CD4-positive, CD25-positive, alpha-beta regulatory T cell (primary cell): ENCODE data around the gene ABHD12. TPM values are rescaled to one million over a fixed set of nuclear protein-coding genes. Genes with fewer than 3 reads are reported as not detected.
"Not testable (repeated sequence)": the region's sequence is repeated elsewhere in the genome, so short reads cannot be mapped to it uniquely, and the experiment has no call there.

Experiments
- ATAC-seq, 2 donors: fragments of 150-1000 bp; cut with Tn5 transposase; one replicate each; pipeline ENCODE4 v1.10.0; 2021; ENCODE audit warnings: low read depth in 2 of 2, moderate number of reproducible peaks in 2 of 2, moderate library complexity in 1 of 2
- DNase-seq, 3 donors: peaks; one replicate each; pipeline versions ENCODE4 v3.0.0 to v3.0.0-alpha.2; 2012 to 2022; ENCODE audit warnings: mixed read lengths in 1 of 3
- H3K27ac ChIP-seq: one replicate; pipeline ENCODE4 v1.7.0; 2013; ENCODE audit warnings: mild to moderate bottlenecking, low read length; ENCODE audit not compliant: insufficient read depth, poor library complexity, severe bottlenecking
- H3K27me3 ChIP-seq: one replicate; pipeline ENCODE4 v1.7.0; 2013; ENCODE audit warnings: low read length; ENCODE audit not compliant: control insufficient read depth, insufficient read depth
- H3K36me3 ChIP-seq: one replicate; pipeline ENCODE4 v1.7.0; 2013; ENCODE audit warnings: mild to moderate bottlenecking, low read length, moderate library complexity; ENCODE audit not compliant: control insufficient read depth, insufficient read depth
- H3K4me1 ChIP-seq: 2 replicates; pipeline ENCODE4 v1.7.0; 2013; ENCODE audit warnings: mild to moderate bottlenecking, low read length; ENCODE audit not compliant: insufficient read depth, control insufficient read depth, poor library complexity, severe bottlenecking
- H3K4me3 ChIP-seq: one replicate; pipeline ENCODE4 v1.7.0; 2013; ENCODE audit warnings: low read depth, mild to moderate bottlenecking, low read length, moderate library complexity
- H3K9me3 ChIP-seq, 2 experiments: 1 replicate in 1 of 2; 2 replicates in 1 of 2; pipeline ENCODE4 v1.7.0; 2013; ENCODE audit warnings: low read length in 2 of 2, mild to moderate bottlenecking in 1 of 2, moderate library complexity in 1 of 2; ENCODE audit not compliant: control insufficient read depth in 2 of 2
- H3K27ac Mint-ChIP-seq, 3 donors: one replicate each; pipeline ENCODE4 v1.8.0; 2020 to 2022; ENCODE audit warnings: mild to moderate bottlenecking in 3 of 3, mixed read lengths in 3 of 3, moderate library complexity in 2 of 3
- H3K27me3 Mint-ChIP-seq: one replicate; pipeline ENCODE4 v1.8.0; 2022; ENCODE audit warnings: mild to moderate bottlenecking, mixed read lengths
- H3K36me3 Mint-ChIP-seq: one replicate; pipeline ENCODE4 v1.8.0; 2020; ENCODE audit warnings: mixed read lengths
- H3K4me1 Mint-ChIP-seq, 4 donors: one replicate each; pipeline ENCODE4 v1.8.0; 2020 to 2022; ENCODE audit warnings: mixed read lengths in 4 of 4, mild to moderate bottlenecking in 1 of 4
- H3K4me3 Mint-ChIP-seq, 4 donors: one replicate each; pipeline ENCODE4 v1.8.0; 2020 to 2022; ENCODE audit warnings: mild to moderate bottlenecking in 4 of 4, mixed read lengths in 4 of 4, moderate library complexity in 3 of 4
- H3K9me3 Mint-ChIP-seq, 7 donors: one replicate each; pipeline ENCODE4 v1.8.0; 2020 to 2022; ENCODE audit warnings: mixed read lengths in 7 of 7, mild to moderate bottlenecking in 3 of 7, moderate library complexity in 2 of 7
- polyA plus RNA-seq, 4 donors: library from polyadenylated mRNA; unstranded; fragments of 300-500 nt; fragmentation: Illumina TruSeq; gene quantifications; one replicate each; pipeline ENCODE4 v1.2.3, GENCODE V29; 2021
- total RNA-seq: library from RNA; stranded (reverse); gene quantifications from one replicate; pipeline ENCODE4 v1.2.3, GENCODE V29; 2022

The ABHD12 gene
- total and polyA plus RNA-seq, 5 donors from 2014 or later: 26.8 to 44.1 (median 27.9) TPM

- not testable (repeated sequence) for DNase-seq, H3K4me3 Mint-ChIP-seq, H3K27ac Mint-ChIP-seq, H3K9me3 ChIP-seq, H3K27me3 Mint-ChIP-seq, H3K27ac ChIP-seq, ATAC-seq, H3K27me3 ChIP-seq, H3K36me3 ChIP-seq, H3K9me3 Mint-ChIP-seq, H3K4me3 ChIP-seq
- peaks cover 16% of the 10 kb centered on the region for H3K4me1 ChIP-seq
- Mint-ChIP-seq H3K36me3 (peaks cover 19% of the 10 kb centered on the region), H3K4me1 (peaks cover 8 to 24% (median 18%) of the 10 kb centered on the region in 4 donors)
These were observed 77.9 kb downstream of the ABHD12 start for GRCh38 chr20:25312716-25313115.

DNA sequence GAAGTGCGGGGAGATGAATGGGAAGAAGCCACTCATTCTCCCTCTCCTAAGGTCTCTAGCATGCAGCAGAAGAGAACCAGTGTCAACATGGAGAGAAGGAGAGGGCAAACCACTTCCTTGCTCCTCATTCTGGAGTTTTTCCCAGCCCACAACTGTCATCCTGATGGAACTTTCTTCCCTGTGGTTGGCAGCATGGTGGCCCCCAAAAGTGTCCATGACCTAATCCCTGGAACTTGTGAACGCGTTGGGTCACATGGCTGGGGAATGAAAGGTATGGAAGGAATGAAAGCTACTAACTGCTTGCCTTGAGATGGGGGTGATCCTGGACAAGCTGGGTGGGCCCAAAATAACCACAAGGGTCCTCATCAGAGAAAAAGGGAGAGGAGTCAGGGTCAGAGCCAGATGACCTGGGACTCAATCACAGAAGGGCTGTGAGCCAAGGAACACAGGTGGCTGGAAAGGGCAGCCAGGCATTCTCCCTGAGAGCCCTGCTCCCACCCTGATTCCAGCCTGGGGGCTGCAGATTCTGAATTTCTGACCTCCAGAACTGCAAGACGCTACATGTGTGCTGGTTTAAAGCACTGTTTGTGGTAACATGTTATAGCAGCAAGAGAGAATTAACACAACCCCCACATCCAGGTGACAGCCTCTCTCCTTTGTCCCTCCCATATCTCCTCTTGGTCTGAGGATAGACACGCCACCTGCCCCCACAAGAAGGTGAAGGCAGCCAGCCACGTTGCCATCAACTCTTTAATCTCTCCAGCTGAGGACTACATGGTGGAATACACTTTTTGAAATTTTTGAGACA, 79.5 kb downstream of the ABHD12 start:
- no peaks in the 10 kb centered on the region for H3K27me3 Mint-ChIP-seq

DNA sequence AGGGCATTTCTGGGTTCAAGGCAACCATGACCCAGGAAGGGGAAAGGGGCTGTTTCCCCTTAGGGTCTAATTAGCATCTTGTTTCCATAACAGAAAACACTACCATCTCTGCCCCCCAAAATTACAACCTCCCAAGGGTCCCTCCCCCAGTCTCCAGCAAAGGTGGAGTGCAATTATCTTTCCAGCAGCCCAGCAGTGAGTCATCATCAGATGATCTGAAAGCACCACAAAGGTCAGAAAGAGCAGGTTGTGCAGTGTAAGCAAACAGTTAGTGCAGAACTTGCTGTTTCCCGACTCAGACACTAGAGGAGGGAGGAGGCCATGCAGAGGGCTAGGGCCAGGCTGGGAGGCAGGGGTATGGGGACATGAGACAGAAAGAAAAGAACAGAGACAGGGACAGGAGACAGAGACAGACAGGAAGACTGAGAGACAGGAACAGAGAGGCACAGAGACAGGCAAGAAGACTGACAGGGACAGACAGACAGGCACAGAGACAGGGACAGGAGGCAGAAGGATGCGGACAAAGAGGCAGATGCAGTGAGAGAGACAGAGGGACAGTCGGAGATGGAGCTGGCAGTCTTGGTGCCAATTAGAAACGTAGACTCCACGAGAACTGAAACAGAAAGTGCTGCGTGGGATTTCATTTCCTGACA, 80.2 kb downstream of the ABHD12 start:
- Histone ChIP-seq H3K4me1 (peaks cover 16% of the 10 kb centered on the region), H3K4me3 (peak overlapping the region; percentile 66), H3K27me3 (no peaks in the 10 kb centered on the region), H3K9me3 (no peaks in the 10 kb centered on the region), H3K36me3 (no peaks in the 10 kb centered on the region), H3K27ac (peak overlapping the region; percentile 60)
- H3K4me3 Mint-ChIP-seq: peak overlapping the region; percentile 44 to 81 (median 77)
- peak in 2 of 3 donors; percentile 41 to 85 for DNase-seq
- peak; percentile 95 to 96 for ATAC-seq
- H3K9me3 Mint-ChIP-seq: peaks cover 0 to 2% (median 0%) of the 10 kb centered on the region in 7 donors
- H3K27me3 Mint-ChIP-seq: no peaks in the 10 kb centered on the region
- peaks cover 8 to 21% (median 14%) of the 10 kb centered on the region in 4 donors for H3K4me1 Mint-ChIP-seq
- peaks cover 11% of the 10 kb centered on the region for H3K36me3 Mint-ChIP-seq
- peak overlapping the region; percentile 87 to 94 (median 92) for H3K27ac Mint-ChIP-seq

More for the DNA sequence above, 79.5 kb downstream of the ABHD12 start:
- Histone ChIP-seq H3K9me3 (no peaks in the 10 kb centered on the region), H3K4me1 (peaks cover 16% of the 10 kb centered on the region), H3K27ac (peak overlapping the region; percentile 60), H3K27me3 (no peaks in the 10 kb centered on the region), H3K36me3 (no peaks in the 10 kb centered on the region), H3K4me3 (peak overlapping the region; percentile 66)
- H3K4me1 Mint-ChIP-seq: peaks cover 8 to 21% (median 15%) of the 10 kb centered on the region in 4 donors
- H3K36me3 Mint-ChIP-seq: peaks cover 14% of the 10 kb centered on the region
- H3K27ac Mint-ChIP-seq: peak overlapping the region; percentile 58 to 94 (median 92)
- ATAC-seq (no peak), DNase-seq (no peak)
- peak overlapping the region; percentile 44 to 81 (median 77) for H3K4me3 Mint-ChIP-seq
- H3K9me3 Mint-ChIP-seq: peaks cover 0 to 2% (median 0%) of the 10 kb centered on the region in 7 donors

DNA sequence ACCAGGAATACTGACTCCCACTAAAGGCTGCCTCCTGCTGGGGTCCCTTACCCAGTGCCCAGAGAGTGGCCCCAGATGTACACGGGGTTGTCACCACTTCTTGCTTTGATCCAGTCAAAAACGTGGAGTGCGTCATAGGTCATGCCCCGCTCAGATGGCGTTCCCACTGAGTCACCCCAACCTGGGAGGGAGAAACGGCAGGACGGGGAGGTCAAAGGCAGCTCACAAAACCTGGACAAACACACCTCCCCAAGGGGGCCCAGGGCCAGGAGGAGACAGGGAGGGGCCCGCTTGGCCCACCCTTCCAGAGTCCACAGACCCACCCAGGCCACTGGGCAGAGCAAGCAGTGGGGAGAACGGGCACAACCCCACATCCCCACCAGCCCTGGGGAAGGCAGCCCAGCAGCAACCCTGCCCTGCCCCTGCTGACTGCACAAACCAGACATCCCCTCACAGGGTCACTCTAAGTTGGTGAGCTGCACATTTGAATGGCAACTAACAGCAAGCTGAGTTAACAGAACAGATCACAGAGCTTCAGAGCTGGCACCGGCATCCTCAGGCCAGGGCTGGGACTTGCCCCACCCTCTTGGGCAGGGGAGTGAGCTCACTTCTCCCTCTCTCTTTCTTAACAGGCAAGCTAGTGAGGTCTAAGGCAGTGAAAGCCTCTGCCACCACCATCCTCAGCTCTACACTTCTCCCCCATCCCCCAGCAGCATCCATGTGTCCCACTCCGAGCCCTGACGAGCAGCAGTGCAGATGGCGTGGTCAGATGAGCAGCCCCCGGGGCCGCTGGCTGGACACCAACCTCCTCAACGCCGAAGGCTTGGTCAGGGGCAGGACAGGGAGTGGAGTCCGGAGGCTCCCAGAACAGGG, 81.0 kb downstream of the ABHD12 start:
- Mint-ChIP-seq H3K27me3 (no peaks in the 10 kb centered on the region), H3K36me3 (peaks cover 9% of the 10 kb centered on the region), H3K4me3 (peak overlapping the region in 1 of 4 donors; percentile 81), H3K9me3 (peaks cover 0 to 2% (median 0%) of the 10 kb centered on the region in 7 donors), H3K27ac (peak overlapping the region in 2 of 3 donors; percentile 92 to 94), H3K4me1 (peaks cover 8 to 21% (median 14%) of the 10 kb centered on the region in 4 donors)
- DNase-seq (peak in 1 of 3 donors; percentile 42), ATAC-seq (peak; percentile 8)
- peaks cover 16% of the 10 kb centered on the region for H3K4me1 ChIP-seq
- no peaks in the 10 kb centered on the region for H3K27me3 ChIP-seq
- H3K36me3 ChIP-seq: no peaks in the 10 kb centered on the region
- no peaks in the 10 kb centered on the region for H3K9me3 ChIP-seq
- peak overlapping the region; percentile 66 for H3K4me3 ChIP-seq
- no peak overlapping the region for H3K27ac ChIP-seq

DNA sequence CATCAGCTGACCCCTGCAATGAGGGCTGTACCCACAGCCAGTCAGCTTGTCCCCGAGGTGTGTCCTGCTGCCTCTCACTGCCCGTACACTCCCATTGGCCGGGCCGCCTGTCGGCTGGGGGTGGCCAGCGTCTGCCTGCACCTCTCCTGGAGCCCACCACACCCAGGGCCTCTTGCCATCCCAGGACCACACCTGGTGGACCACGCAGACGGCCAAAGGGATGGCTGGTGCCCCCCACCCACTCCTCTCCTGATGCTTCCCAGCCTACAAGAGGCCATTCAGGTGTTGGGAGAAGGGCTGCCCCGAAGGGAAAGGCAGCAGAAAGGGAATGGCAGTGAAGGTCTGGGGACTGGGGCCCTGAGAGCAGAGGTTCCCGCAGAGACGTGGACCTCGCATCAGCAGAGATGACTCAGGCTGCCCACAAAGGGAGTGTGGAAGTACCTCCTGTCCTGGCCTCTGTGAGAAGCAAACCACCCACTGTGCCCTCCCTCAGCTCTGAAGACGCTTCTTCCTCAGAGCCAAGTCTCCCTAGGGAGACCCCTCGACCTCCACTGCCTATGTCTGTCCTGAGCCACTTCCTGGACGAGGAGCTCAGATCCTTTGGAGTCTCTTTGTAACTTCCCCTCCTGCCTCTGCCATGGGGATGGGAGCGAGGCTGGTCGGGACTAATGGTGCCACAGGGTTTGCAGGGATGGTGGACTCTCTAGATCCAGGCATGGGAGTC, 81.8 kb downstream of the ABHD12 start:
- DNase-seq (no peak), ATAC-seq (no peak)
- no peak overlapping the region for H3K4me3 ChIP-seq
- Mint-ChIP-seq H3K4me3 (no peak overlapping the region), H3K9me3 (peaks cover 0 to 2% (median 0%) of the 10 kb centered on the region in 7 donors), H3K36me3 (peaks cover 9% of the 10 kb centered on the region), H3K27me3 (no peaks in the 10 kb centered on the region), H3K27ac (peak overlapping the region in 1 of 3 donors; percentile 94), H3K4me1 (peaks cover 8 to 17% (median 14%) of the 10 kb centered on the region in 4 donors)
- H3K36me3 ChIP-seq: no peaks in the 10 kb centered on the region
- H3K27ac ChIP-seq: no peak overlapping the region
- H3K4me1 ChIP-seq: peaks cover 16% of the 10 kb centered on the region
- no peaks in the 10 kb centered on the region for H3K9me3 ChIP-seq
- no peaks in the 10 kb centered on the region for H3K27me3 ChIP-seq

DNA sequence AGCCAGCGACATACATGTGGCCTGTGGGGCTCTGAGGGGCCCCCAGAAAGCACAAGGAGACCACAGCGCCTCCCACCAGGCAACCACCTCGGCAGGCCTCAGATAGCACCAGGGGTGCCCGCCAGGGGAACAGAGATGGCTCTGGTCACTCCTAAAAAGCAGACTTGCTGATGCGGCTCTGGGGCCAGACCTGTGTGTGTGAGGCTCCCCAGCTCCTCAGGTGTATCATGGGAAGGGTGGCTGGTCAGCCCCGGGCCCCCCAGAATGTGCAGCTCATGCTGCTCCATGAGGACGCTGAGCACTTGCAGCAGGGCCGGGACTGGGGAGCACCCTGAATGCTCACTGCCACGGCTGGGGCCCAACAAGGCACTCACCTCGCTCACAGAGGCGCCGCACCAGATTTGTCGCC, 82.5 kb downstream of the ABHD12 start:
- Histone ChIP-seq H3K4me3 (no peak overlapping the region), H3K27ac (no peak overlapping the region), H3K27me3 (no peaks in the 10 kb centered on the region), H3K36me3 (peaks cover 5% of the 10 kb centered on the region), H3K4me1 (peaks cover 16% of the 10 kb centered on the region), H3K9me3 (no peaks in the 10 kb centered on the region)
- Mint-ChIP-seq H3K9me3 (peaks cover 0 to 2% (median 0%) of the 10 kb centered on the region in 7 donors), H3K36me3 (peaks cover 9% of the 10 kb centered on the region), H3K4me3 (no peak overlapping the region), H3K27me3 (no peaks in the 10 kb centered on the region), H3K4me1 (peaks cover 8 to 16% (median 13%) of the 10 kb centered on the region in 4 donors), H3K27ac (peak overlapping the region in 1 of 3 donors; percentile 31)
- no peak for ATAC-seq
- no peak for DNase-seq
